ENCODE measurements around the gene KRTAP22-2.

KRTAP22-2 gene

GRCh38 chr21:30563630-30564029, 26.6 kb downstream of the KRTAP22-2 start (continued):
- TF ChIP-seq PRDM4 (tag by site-specific recombination; IDR thresholded peaks at IDR 0.05): no peak
- TF ChIP-seq EGR2 (tag by site-specific recombination; IDR thresholded peaks at IDR 0.05; ENCODE audit: low read depth): no peak
- TF ChIP-seq ZNF266 (tag by site-specific recombination; IDR thresholded peaks at IDR 0.05; ENCODE audit: low read depth): no peak

- H3K9me3 ChIP-seq (ENCODE audit: control insufficient read depth, insufficient read depth, low read depth, low read length): no peaks in the 10 kb centered on the region
- CTCF ChIA-PET: no interaction called here
- H3K4me1 ChIP-seq (ENCODE audit: control insufficient read depth, insufficient read depth, low read length): no peaks in the 10 kb centered on the region
- TF ChIP-seq, protein P1, sequence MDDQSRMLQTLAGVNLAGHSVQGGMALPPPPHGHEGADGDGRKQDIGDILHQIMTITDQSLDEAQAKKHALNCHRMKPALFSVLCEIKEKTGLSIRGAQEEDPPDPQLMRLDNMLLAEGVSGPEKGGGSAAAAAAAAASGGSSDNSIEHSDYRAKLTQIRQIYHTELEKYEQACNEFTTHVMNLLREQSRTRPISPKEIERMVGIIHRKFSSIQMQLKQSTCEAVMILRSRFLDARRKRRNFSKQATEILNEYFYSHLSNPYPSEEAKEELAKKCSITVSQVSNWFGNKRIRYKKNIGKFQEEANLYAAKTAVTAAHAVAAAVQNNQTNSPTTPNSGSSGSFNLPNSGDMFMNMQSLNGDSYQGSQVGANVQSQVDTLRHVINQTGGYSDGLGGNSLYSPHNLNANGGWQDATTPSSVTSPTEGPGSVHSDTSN (CRISPR knock-in tag; IDR thresholded peaks at IDR 0.05): no peak
- TF ChIP-seq ZNF341 (tag by site-specific recombination; IDR thresholded peaks at IDR 0.05; ENCODE audit: low read depth): no peak
- TF ChIP-seq, protein P2, sequence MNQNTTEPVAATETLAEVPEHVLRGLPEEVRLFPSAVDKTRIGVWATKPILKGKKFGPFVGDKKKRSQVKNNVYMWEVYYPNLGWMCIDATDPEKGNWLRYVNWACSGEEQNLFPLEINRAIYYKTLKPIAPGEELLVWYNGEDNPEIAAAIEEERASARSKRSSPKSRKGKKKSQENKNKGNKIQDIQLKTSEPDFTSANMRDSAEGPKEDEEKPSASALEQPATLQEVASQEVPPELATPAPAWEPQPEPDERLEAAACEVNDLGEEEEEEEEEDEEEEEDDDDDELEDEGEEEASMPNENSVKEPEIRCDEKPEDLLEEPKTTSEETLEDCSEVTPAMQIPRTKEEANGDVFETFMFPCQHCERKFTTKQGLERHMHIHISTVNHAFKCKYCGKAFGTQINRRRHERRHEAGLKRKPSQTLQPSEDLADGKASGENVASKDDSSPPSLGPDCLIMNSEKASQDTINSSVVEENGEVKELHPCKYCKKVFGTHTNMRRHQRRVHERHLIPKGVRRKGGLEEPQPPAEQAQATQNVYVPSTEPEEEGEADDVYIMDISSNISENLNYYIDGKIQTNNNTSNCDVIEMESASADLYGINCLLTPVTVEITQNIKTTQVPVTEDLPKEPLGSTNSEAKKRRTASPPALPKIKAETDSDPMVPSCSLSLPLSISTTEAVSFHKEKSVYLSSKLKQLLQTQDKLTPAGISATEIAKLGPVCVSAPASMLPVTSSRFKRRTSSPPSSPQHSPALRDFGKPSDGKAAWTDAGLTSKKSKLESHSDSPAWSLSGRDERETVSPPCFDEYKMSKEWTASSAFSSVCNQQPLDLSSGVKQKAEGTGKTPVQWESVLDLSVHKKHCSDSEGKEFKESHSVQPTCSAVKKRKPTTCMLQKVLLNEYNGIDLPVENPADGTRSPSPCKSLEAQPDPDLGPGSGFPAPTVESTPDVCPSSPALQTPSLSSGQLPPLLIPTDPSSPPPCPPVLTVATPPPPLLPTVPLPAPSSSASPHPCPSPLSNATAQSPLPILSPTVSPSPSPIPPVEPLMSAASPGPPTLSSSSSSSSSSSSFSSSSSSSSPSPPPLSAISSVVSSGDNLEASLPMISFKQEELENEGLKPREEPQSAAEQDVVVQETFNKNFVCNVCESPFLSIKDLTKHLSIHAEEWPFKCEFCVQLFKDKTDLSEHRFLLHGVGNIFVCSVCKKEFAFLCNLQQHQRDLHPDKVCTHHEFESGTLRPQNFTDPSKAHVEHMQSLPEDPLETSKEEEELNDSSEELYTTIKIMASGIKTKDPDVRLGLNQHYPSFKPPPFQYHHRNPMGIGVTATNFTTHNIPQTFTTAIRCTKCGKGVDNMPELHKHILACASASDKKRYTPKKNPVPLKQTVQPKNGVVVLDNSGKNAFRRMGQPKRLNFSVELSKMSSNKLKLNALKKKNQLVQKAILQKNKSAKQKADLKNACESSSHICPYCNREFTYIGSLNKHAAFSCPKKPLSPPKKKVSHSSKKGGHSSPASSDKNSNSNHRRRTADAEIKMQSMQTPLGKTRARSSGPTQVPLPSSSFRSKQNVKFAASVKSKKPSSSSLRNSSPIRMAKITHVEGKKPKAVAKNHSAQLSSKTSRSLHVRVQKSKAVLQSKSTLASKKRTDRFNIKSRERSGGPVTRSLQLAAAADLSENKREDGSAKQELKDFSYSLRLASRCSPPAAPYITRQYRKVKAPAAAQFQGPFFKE (tag by site-specific recombination; IDR thresholded peaks at IDR 0.05; ENCODE audit: borderline replicate concordance): no peak
- POLR2A ChIA-PET: no interaction called here
- H3K36me3 ChIP-seq (ENCODE audit: control insufficient read depth in 2 of 2, insufficient read depth in 1 of 2, low read length in 2 of 2): no peaks in the 10 kb centered on the region
- H3K4me3 ChIP-seq (ENCODE audit: low read depth, low read length): no peak overlapping the region
- H3K27ac ChIP-seq (ENCODE audit: extremely low read depth, low read depth, low read length): no peak overlapping the region
These were observed 27.1 kb downstream of the KRTAP22-2 start for GRCh38 chr21:30563072-30563471.

- POLR2A ChIA-PET: no interaction called here
- H3K27ac ChIP-seq (ENCODE audit: extremely low read depth, low read depth, low read length): no peak overlapping the region
- H3K9me3 ChIP-seq (ENCODE audit: control insufficient read depth, insufficient read depth, low read depth, low read length): no peaks in the 10 kb centered on the region
- no peak overlapping the region for H3K4me3 ChIP-seq (ENCODE audit: low read depth, low read length)
- CTCF ChIA-PET: no interaction called here
- H3K4me1 ChIP-seq (ENCODE audit: control insufficient read depth, insufficient read depth, low read length): no peaks in the 10 kb centered on the region
- no peak for TF ChIP-seq WT1 (tag by site-specific recombination; IDR thresholded peaks at IDR 0.05)
- no peak for TF ChIP-seq ZNF549 (tag by site-specific recombination; IDR thresholded peaks at IDR 0.05)
- TF ChIP-seq ZNF629 (tag by site-specific recombination; IDR thresholded peaks at IDR 0.05): no peak
- no peak for TF ChIP-seq MYNN (tag by site-specific recombination; IDR thresholded peaks at IDR 0.05; ENCODE audit: borderline replicate concordance)
- no peaks in the 10 kb centered on the region for H3K36me3 ChIP-seq (ENCODE audit: control insufficient read depth in 2 of 2, insufficient read depth in 1 of 2, low read length in 2 of 2)
These were observed 28.2 kb downstream of the KRTAP22-2 start for GRCh38 chr21:30561957-30562356.

All from HEK293 (cell line).